NCI-H187 (cell line): ENCODE measurements around the gene DOCK3.
"Not testable (repeated sequence)": the region's sequence is repeated elsewhere in the genome, so short reads cannot be mapped to it uniquely, and the experiment has no call there.

Experiments used
- DNase-seq, 2 experiments: peaks; one replicate each; lab custom pipeline; 2025; lab: John Stamatoyannopoulos, UW

The DOCK3 gene

DNA sequence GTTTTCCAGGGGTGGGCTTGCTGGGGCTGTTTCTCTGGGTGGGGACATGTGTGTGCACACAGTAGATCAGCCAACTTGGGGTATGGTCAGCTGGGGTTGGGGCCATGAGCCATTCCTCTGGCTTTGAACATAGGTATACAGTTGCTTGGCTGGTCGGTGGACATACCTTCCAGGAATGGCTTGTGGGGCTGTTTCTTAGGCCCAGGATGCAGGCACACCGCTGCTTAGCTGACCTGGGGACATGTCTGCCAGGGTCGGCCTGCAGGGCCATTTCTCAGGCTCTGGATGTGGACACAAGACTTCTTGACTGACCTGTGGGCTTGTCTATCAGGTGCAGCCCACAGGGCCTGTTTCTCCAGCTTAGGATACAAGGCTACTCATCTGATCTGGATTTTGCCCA, 130.6 kb downstream of the DOCK3 start:
- DNase-seq = no peak

DNA sequence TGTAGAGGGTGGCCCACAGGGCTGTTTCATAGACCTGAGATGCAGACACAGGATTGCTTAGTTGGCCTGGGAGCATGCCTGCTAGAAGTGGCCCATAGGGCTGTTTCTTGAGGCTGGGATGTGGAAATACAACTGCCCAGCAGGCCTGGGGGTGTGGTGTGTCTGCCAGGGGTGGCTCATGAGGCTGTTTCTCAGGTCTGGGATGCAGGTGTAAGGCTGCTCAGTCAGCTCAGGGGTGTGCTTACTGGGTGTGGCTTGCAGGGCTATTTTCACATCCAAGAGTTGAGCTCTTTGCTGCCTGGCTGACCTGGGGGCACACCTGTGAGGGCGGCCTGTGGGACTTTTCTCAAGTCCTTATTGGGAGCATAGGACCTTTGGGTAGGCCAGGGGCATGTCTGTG, 131.3 kb downstream of the DOCK3 start:
- DNase-seq = no peak

DNA sequence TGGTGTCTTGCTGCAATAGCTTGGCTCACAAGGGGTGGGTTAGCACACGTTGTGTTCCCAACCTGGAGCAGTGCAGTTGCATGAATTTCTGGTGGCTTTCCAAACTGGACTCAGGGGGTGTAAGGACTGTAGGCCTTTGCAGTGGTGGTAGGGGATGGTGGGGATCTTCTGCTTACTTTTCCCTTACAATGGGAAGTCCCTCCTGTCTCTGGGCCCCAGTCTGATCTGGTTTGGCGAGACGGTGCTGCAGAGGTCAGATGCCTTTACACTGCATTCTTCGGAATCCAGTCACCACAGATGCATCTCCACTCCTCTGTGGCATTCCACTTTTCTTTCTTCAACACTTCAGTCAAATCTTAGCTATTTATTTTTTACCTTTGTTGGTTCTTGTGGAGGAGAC, 132.1 kb downstream of the DOCK3 start:
- DNase-seq = no peak

DNA sequence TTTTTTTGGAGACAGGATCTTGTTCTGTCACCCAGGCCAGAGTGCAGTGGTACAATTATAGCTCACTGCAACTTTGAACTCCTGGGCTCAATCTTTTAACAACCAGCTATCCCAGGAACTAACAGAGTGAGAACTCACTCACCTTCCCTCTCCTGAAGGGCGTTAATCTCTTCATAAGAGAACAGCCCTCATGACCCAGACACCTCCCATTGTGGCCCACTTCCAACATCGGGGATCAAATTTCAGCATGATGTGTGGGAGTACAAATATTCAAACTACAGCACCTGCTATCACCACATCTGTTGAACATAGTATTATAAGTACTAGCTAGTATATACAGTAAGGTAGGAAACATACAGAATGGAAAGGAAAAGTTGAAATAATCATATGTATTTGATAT, 132.5 kb downstream of the DOCK3 start:
- peak in 1 of 2 experiments; percentile 42 for DNase-seq

DNA sequence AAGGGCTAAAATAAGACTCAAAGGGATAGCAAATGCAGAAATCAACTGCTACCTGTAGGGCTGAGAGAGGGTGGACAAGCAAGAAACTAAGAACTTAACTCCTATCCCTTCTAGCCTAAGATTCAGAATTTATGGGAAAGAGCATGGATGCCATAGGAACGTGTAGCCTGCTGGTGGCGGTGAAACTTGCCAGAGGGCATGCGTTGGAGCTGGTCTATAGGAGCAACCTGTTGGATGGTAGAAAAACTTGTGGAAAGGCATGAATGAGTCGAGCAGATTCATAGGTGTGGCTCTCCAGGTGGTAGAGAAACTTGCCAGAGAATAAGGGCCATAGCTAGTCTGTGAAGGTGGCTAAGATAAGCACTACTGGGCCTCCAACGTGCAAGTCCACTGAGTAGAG, 137.2 kb downstream of the DOCK3 start:
- no peak for DNase-seq

DNA sequence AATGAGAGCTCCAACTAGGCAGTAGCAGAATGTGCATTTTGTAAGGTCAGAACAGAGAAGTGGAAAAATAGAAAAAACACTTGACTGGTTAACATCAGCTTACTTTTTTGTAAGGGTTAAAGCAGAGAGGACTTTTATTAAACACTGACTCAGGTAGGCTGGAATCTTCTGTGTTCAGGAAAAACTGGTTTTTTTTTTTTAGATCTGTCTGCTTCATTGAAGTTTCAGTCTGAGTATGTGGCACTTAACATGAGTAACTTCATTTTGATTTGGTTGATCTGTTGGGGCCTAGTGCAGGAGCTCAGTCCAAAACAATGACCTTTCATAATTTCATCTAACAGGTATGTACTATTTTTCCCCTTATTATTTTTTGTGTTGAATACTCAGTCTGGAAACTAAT, 141.1 kb downstream of the DOCK3 start:
- no peak for DNase-seq

DNA sequence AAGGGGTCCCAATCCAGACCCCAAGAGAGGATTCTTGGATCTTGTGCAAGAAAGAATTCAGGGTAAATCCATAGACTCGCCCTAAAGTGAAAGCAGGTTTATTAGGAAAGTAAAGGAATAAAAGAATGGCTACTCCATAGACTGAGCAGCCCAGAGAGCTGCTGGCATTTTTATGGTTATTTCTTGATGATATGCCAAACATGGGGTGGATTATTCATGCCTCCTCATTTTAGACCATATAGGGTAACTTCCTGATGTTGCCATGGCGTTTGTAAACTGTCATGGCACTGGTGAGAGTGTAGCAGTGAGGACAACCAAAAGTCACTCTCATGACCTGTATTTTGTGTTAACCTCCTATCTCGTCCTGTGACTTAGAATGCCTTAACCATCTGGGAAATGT, 142.2 kb downstream of the DOCK3 start:
- DNase-seq = no peak

DNA sequence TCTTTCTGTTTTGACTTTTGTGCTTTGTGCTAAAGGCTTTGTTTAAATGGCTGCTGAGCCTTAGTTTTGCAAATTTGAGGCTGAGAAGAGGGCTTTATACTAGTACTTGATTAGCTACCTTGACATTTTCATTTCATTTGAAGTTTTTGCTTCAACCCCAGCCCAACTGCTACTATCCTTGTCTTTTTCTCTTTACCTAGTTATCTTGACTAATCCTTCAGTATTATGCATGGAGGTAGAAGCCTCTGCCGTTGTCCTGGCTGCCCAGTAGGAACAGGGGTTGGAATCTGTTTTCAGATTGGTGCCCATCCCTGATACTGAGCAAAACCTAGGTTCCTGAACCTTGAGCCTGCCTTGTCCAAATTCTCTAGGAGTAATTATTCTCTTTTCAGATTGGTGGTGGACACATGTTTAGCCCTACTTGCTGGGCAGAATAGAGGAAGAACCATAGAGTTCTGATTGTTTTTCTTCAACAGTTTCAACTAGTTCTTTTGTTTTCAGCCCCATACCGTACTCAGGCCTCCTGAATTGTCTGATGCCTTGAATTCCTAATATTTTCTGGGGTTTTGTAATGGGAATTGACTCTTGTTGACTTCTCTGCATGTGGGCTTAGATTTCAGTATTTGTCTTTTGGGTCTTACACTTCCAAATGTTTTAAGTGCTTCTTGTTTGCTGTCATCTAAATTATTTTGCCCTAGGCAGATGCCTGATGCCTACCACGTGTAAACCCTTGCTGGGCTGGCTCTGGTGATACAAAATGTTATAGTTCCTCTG, 143.2 kb downstream of the DOCK3 start:
- DNase-seq = no peak

DNA sequence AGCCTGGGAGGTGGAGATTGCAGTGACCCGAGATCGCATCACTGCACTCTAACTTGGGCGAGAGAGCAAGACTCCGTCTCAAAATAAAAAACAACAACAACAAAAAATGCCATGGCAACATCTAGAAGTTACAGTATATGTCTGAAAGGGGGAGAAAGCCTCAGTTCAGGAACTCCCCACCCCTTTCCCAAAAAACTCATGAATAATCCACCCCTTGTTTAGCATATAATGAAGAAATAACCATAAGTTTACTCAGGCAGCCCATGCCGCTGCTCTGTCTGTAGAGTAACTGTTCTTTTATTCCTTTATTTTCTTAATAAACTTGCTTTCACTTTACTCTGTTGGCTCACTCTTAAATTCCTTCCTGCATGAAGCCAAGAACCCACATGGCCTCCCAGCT, 145.2 kb downstream of the DOCK3 start:
- no peak for DNase-seq

DNA sequence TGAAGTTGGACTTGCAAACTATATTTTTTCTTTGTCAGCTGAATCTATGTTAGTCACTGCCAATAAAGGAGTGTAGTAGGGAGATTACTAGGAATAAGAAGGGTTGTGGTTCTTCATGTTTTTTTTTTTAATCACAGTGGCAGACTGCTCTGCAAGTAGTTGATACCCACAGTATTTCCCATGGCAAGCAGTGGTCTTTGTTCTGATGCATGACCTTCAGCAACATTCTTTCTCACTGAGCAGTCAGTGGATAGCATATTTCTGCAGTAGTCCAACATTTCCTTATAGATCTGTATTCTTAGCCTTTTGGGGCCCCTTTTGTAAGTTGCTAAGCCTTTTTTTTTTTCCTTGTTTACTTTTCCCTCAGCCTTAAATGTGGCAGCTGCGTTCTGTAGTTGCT, 151.1 kb downstream of the DOCK3 start:
- no peak for DNase-seq

DNA sequence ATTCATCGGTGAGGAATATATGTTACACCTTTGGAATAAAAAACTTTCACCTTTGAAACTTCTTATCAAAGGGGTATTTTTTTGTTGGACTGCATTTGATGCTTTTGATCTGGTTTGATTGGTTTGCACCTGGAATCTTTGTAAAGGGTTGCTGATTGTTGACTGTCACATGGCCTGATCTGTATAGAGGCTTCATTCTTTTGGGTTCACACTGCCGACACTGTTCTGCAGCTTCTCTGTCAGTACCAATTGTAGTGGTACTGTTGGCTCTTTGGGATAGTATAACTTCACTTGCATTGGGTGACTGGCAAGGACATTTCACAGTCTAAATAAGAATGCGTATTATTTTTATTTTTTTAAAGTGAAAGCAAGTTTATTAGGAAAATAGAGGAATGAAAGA, 155.7 kb downstream of the DOCK3 start:
- no peak for DNase-seq

DNA sequence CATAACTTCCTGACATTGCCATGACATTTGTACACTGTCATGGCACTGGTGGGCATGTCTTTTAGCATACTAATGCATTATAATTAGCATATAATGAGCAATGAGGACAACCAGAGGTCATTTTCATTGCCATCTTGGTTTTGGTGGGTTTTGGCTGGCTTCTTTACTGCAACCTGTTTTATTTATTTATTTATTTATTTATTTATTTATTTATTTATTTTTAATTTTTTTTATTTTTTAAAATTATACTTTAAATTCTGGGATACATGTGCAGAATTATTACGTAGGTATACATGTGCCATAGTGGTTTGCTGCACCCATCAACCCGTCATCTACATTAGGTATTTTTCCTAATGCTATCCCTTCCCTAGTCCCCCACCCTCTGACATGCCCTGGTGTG, 156.3 kb downstream of the DOCK3 start:
- not testable (repeated sequence) for DNase-seq

DNA sequence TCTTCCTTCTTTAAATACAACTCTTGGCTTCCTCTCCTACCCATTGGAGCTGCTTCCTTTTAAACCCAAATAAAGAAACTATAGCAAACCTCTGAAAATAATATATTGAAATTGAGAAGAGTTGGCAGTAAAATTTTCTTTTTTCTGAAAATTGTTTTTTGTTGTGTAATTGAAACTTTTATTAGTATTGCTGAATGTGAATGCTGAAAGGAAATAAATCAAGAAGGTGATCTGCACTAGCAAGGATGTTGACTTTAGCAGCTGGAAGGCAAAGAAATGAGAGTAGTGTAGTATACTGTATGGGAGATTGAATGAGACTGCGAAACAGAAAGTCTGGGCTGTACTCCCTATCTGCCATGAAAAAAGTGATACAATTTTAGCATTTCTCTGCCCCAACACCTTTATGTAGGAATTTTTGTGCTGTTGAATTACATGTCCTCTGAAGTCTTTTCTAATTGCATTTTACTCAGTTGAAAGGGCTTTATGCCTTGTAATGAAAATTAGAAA, 166.3 kb downstream of the DOCK3 start:
- DNase-seq = no peak

DNA sequence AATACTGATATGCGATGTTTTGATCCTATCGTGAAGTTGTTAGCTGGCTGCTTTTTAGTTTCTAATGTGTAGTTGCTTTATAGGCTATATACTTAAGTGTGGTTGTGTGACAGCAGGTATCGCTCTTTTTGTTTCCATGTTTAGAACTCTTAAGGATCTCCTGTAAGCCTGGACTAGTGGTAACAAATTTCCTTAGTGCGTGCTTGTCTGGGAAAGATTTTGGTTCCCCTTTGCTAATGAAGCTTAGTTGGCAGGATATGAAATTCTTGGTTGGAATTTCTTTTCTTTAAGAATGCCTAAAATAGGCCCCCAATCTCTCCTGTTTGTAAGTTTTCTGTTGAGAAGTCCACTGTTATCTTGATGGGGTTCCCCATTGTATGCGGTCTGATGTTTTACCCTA, 173.6 kb downstream of the DOCK3 start:
- no peak for DNase-seq

DNA sequence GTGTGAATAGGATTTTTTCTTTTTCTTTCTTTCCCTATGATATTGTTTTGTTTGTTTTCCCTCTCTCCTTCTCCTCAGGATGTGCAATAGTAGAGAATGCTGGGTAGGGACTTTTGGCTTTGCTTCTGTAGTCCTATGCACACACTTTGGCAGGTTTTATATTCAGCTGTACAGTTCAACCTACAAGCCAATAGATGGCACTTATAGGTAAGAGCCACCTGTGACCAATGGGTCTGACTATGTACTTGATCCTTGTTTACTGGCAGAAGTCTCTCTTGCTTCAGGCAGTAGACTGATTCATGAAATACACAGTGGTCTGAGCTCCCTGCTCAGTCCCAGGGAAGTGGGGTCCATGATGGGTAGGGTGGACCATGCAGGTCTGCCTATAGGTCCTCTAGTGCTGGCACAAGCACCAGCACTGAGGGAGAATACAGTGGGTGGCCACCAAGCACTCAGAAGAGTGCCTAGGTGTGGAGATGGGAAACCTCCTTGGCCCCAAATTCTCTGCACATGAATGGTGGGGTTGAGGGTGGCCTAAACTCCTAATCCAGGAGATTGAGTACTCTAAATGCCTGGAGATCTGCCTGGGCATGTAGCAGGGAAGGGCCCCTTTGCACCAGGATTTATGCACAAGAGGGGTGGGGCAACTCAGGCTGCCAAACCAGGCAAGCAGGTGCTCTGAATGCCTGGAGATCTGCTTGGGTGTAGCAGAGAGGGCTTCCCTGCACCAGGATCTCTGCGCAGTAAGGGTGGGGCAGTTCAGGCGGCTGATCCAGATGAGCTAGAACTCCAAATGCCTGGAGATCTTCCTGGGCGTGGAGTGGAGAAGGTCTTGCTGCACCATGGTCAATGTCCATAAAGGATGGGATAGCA, 176.1 kb downstream of the DOCK3 start:
- no peak for DNase-seq

DNA sequence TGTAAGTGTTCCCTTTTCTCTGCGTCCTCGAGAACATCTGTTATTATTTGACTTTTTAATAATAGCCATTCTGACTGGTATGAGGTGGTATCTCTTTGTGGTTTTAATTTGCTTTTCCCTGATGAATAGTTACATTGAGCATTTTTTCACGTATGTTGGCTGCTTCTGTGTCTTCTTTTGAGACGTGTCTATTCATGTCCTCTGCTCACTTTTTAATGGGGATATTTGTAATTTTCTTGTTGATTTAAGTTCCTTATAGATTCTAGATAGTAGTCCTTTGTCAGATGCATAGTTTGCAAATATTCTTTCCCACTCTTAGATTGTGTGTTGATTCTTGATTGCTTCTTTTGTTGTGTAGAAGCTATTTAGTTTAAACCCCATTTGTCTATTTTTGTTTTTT, 179.2 kb downstream of the DOCK3 start:
- DNase-seq = no peak

DNA sequence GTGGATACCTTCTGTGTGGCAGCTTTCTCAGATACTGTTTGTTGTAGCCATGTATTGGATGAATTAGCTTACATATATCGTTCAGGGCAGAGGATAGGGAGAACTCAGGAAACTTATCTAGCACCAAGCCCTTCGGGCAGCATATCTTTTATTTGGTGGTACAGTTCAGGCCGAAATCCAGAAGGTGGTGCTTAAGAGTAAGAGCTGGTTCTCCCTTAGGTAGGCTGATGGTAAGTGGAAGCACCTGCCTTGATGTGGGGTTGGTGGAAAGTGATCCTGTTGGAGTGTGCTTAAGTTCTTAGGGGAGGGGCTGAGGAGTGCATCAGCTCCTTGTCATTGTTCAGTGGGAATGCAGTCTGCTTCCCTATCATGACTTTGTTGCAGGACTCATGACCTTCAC, 187.5 kb downstream of the DOCK3 start:
- peak; percentile 5 to 30 for DNase-seq

DNA sequence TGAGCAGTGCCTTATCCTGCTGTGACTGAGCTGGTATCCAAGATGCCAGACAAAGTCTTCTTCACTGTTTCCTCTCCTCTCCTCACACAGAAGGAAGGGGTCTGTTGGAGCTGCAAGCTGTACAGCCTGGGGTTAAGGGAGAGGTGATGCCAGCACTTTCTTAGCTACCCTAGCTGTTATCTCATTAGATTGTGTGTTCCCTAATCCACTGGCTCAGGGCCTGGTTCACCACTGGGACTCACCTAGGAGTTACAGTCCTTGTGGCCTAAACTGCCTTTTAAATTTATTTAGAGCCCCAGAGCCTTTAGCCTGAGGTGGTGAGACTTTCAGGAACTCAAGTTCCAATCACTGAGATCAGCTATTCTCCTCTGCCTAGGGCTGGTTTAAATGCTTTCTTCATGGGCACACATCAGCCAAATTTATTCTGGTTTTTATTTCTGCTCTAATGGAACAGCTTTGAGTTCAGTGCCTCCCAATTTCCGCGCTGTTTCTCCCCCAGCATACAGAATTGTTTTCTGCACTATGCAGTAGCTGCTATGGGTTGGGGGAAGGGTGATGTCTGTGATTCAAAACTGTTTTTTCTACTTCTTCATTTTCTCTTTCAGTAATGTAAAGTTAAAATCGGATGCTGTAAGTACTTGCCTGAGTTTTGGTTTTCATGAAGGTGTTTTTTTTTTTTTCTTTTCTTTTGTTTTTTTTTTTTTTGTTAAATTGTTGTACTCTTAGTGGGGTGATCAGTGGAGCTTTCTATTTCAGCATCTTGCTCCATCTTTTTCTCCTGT, 198.8 kb downstream of the DOCK3 start:
- DNase-seq = no peak

DNA sequence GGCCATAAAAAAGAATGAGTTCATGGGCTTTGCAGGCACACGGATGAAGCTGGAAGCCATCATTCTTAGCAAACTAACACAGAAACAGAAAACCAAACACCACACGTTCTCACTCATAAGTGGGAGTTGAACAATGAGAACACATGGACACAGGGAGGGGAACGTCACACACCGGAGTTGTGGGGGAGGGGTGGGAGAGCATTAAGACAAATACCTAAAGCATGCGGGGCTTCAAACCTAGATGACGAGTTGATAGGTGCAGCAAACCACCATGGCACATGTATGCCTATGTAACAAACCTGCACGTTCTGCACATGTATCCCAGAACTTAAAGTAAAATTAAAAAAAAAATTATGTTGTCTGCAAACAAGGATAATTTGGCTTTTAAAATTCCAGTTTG, 200.1 kb downstream of the DOCK3 start:
- not testable (repeated sequence) for DNase-seq

DNA sequence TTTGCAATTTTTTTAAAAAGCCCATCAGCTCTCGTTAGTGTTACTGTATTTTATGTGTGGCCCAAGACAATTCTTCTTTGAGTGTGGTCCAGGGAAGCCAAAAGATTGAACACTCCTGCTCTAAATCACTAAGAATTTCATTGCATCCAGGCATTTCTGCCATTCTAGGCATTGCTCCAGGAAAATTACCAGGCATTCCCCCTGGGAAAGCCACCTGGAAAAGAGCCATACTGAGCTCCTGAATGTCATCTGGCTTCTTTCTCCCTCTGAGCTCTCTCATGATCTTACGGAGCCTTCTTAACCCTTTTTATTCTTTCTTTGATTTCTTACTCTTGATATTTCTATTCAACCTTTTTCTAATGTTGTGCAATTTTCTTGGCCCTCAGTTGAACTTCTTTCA, 202.2 kb downstream of the DOCK3 start:
- no peak for DNase-seq

DNA sequence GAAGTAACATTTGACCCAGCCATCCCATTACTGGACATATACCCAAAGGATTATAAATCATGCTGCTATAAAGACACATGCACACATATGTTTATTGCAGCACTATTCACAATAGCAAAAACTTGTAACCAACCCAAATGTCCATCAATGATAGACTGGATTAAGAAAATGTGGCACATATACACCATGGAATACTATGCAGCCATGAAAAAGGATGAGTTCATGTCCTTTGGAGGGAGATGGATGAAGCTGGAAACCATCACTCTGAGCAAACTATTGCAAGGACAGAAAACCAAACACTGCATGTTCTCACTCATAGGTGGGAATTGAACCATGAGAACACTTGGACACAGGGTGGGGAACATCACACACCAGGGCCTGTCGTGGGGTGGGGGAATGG, 208.0 kb downstream of the DOCK3 start:
- not testable (repeated sequence) for DNase-seq

DNA sequence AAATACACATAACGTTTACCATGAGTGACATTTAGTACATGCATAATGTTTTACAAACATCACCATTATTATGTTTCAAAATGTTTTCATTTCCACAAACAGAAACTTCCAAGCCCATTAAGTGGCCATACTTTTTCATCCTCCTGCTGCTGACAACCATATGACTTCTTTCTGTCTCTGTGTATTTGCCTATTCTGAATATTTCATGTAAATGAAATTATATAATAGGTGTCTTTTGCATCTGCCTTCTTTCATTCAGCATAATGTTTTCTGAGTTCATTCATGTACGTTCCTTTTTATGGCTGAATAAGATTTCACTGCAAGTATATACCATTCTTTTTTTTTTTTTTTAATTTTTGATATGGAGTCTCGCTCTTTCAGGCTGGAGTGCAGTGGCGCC, 209.0 kb downstream of the DOCK3 start:
- DNase-seq = no peak
